ENCODE data around the gene TM4SF18.

DNA sequence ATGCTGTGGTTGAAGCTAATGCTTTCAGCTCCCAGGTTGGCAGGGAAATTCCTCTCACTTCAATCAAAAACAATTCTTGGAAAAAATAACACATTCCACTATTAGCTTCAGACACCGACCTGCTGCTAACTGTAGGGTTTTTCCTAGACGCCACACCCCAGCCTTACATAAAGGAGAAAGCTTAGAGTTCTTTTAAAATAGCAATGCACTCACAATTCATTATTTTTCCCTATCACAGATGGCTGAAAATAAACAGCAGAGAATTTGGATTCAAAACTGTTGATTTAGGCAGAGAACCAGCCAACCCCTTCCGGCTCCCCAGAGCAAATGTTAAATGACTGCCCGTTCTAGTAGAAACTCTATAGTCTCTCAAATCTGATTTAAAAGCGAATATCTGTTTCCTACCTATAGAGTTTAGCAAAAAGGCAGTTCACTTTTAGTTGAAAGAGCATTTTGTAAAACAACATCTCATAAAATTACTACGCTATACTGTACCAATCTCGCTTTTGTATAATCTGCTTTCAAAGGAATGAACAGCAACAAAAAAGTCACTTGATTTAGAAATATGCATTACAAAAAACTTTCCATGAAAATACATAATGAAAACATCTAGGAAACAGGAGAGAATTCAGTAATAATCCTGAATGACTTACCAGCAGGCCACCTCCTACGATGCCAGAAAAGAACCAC is 43.4 kb upstream of the TM4SF18 start:
- TF ChIP-seq, protein P1, sequence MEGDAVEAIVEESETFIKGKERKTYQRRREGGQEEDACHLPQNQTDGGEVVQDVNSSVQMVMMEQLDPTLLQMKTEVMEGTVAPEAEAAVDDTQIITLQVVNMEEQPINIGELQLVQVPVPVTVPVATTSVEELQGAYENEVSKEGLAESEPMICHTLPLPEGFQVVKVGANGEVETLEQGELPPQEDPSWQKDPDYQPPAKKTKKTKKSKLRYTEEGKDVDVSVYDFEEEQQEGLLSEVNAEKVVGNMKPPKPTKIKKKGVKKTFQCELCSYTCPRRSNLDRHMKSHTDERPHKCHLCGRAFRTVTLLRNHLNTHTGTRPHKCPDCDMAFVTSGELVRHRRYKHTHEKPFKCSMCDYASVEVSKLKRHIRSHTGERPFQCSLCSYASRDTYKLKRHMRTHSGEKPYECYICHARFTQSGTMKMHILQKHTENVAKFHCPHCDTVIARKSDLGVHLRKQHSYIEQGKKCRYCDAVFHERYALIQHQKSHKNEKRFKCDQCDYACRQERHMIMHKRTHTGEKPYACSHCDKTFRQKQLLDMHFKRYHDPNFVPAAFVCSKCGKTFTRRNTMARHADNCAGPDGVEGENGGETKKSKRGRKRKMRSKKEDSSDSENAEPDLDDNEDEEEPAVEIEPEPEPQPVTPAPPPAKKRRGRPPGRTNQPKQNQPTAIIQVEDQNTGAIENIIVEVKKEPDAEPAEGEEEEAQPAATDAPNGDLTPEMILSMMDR (IDR thresholded peaks at IDR 0.05; ENCODE audit: insufficient read depth, low read depth, low read length) = no peak
- TF ChIP-seq EZH2 (IDR thresholded peaks at IDR 0.05; ENCODE audit: insufficient read depth, low read length) = no peak
